Lower leg skin (tissue), 3 donors: ENCODE results near the gene ASH1L.
"Not testable (repeated sequence)": the region's sequence is repeated elsewhere in the genome, so short reads cannot be mapped to it uniquely, and the experiment has no call there.

Experiments
- POLR2A ChIP-seq, 2 donors: fragments of 450-650 bp; IDR thresholded peaks; one replicate each; pipeline ENCODE4 v1.6.1; 2016 to 2017; ENCODE audit warnings: antibody characterized with exemption in 2 of 2, mild to moderate bottlenecking in 1 of 2, moderate library complexity in 1 of 2
- TF ChIP-seq, protein P1 (sequence below), 3 donors: fragments of 450-650 bp; IDR thresholded peaks; one replicate each; pipeline ENCODE4 v1.5.1; 2016; ENCODE audit warnings: antibody characterized with exemption in 3 of 3, mild to moderate bottlenecking in 3 of 3, moderate library complexity in 2 of 3

DNA sequence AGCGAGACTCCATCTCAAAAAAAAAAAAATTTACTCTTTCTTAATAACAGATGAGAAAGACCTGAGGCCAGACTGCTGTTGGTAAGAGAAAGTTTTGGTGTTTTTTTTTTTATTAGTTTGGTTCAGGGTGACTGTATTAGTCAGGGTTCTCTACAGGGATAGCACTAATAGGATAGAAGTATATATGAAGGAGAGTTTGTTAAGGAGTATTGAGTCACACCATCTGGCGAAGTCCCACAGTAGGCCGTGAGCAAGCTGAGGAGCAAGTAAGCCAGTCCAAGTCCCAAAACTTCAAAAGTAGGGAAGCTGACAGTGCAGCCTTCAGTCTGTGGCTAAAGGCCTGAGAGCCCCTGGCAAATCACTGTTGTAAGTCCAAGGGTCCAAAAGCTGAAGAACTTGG is 26.7 kb upstream of the ASH1L start:
- TF ChIP-seq POLR2A (IDR thresholded peaks at IDR 0.05): not testable (repeated sequence)
- TF ChIP-seq, protein P1, sequence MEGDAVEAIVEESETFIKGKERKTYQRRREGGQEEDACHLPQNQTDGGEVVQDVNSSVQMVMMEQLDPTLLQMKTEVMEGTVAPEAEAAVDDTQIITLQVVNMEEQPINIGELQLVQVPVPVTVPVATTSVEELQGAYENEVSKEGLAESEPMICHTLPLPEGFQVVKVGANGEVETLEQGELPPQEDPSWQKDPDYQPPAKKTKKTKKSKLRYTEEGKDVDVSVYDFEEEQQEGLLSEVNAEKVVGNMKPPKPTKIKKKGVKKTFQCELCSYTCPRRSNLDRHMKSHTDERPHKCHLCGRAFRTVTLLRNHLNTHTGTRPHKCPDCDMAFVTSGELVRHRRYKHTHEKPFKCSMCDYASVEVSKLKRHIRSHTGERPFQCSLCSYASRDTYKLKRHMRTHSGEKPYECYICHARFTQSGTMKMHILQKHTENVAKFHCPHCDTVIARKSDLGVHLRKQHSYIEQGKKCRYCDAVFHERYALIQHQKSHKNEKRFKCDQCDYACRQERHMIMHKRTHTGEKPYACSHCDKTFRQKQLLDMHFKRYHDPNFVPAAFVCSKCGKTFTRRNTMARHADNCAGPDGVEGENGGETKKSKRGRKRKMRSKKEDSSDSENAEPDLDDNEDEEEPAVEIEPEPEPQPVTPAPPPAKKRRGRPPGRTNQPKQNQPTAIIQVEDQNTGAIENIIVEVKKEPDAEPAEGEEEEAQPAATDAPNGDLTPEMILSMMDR (IDR thresholded peaks at IDR 0.05): not testable (repeated sequence)
